HG03521 (cell line): Measurements from ENCODE around the gene CX3CR1.
A peak's percentile ranks its signal among the peaks of the same experiment; 100 is the strongest.

Source experiments
- ATAC-seq: cut with Tn5 transposase; IDR thresholded peaks from one replicate; pipeline ENCODE4 v1.9.1; 2021; ENCODE audit warnings: mild to moderate bottlenecking, moderate library complexity; ENCODE audit not compliant: unreplicated experiment

Gene CX3CR1

DNA sequence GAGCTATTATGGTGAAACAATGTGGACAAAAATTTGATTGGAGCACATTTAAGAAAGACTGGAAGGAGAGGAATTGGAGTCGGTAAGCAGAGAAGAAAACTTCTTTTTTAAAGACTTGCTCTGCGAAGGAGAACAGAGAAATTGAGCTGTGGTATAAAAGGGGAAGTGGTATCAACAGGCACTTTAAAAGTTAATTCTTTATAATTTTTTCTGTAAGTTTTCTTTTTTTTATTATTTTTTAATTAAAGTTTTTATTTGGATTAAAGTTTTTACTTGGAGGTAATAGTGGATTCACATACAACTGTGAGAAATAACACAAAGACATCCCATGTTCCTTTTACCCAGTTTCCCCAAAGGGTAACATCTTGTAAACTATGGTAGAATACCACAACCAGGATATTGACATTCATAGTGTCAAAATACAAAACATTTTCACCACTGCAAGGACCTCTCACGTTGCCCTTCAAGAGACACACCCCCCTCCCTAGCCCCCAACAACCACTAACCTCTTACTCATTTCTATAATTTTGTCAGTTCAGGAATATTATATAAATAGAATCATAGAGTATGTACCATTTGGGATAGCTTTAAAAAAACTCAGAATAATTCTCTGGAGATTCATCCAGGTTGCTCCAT lies 53.6 kb downstream of the CX3CR1 start:
- peak; percentile 48 for ATAC-seq

DNA sequence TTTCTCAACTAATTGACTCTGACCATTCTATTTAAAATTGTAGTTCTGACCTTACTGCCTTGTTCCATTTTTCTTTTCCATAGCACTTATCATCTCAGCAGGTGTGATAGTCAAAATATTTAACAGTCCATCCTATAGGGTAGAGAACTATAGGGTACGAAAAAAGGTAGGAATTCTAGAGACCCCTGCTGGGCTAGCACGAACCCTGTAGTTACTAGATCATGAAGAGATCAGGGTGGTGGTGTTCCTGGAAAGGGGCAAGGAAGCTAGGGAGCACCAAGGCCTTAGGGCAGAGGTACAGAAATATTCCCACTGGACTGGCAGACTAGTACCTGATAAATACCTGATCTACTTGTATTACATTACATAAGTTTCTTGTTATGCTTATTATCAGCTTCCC lies 55.5 kb downstream of the CX3CR1 start:
- ATAC-seq: no peak

DNA sequence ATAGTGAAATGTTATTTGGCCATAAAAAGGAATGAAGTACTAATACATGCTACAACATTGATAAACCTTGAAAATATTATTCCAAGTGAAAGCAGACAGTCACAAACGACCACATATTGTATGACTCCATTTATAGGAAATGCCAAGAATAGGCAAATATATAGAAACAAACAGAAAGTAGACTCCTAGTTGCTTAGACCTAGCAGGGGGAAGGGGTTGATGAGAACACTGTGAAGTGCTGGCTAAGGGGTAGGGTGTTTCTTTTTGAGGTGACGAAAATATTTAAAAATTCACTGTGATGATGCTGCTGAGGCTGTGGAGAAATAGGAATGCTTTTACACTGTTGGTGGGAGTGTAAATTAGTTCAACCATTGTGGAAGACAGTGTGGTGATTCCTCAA lies 56.9 kb downstream of the CX3CR1 start:
- no peak for ATAC-seq

DNA sequence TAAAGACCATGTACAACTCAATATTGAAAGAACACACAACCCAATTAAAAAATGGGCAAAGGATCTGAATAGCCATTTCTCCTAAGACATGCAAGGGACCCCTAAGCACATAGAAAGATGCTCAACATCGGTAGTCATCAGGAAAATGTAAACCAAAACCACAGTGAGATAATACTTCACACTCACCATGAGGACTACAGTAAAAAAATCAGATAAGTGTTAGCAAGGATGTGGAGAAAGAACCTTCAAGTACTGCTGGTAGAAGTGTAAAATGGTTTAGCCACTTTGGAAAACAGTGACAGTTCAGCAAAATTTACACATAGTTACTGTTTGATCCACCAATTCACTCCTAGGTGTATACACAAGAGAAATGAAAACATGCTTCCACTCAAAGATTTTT lies 57.4 kb downstream of the CX3CR1 start:
- no peak for ATAC-seq

DNA sequence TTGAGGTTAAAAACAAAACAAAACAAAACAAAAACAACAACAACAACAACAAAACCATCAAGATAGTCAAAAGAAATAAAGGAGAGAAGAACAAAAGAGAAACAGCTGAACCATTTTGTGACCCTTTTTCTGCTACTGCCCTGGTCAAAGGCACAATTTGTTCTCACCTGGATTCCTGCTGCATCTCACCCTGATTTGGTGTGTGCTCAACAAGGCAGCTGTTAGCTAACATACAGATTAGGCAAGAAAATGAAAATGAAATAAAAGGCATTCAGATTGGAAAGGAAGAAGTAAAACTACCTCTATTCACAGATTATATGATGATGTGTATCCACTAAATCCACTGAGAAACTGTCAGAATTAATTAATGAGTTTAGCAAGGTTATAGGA lies 58.7 kb downstream of the CX3CR1 start:
- ATAC-seq: no peak

DNA sequence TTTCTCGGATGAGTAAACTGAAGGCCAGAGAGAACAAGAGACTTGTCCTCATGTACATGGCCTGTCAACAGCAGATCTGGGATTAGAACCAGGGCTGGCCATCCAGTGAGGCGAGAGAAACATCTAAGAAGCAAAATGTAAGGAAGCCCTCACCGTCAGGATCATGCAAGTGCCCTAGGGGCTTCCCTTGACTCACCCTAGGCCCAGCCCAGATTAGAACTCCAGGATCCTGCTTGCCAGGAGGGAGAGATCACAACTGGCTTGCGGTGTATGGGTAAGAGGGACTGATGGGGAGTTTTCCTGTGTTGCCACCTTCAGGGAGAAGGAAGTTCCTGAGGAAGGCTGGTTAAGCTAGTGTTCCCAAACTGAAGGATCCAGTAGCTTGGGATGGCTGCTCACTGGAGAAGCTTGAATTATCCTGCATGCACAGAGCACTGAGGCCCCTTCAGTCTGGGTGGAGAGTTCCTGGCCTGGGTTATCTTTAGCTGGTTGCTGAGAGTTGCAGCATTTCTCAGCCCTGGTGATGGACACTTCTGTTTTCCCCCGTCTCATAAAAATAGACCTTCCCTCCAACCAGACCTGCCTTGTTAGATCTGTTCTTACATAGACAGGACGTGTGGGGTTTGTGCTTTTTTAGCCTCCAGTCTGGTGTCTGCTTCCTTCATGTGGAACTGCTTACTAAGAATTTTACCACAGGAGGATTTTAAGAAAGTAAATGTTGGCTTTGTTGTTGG lies 59.3 kb downstream of the CX3CR1 start:
- ATAC-seq: no peak

DNA sequence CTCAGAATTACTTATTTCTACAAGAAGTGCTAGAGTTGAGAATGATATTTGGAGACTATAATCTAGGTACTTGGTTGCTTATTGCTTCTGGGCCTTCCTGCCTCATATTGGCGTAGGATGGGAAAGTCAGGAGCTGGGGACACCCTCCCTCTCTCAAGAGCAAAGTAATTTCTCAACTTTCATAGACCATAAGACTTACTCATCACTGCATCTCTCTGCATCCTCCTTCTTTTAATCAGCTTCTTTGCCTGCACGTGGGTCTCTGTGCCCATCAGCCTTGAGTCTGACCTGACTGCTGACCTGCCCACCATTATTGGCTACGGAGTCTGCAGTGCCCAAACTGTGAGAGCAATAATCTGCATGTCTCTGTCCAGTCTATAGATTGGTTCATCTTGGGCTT lies 60.1 kb downstream of the CX3CR1 start:
- ATAC-seq: no peak

DNA sequence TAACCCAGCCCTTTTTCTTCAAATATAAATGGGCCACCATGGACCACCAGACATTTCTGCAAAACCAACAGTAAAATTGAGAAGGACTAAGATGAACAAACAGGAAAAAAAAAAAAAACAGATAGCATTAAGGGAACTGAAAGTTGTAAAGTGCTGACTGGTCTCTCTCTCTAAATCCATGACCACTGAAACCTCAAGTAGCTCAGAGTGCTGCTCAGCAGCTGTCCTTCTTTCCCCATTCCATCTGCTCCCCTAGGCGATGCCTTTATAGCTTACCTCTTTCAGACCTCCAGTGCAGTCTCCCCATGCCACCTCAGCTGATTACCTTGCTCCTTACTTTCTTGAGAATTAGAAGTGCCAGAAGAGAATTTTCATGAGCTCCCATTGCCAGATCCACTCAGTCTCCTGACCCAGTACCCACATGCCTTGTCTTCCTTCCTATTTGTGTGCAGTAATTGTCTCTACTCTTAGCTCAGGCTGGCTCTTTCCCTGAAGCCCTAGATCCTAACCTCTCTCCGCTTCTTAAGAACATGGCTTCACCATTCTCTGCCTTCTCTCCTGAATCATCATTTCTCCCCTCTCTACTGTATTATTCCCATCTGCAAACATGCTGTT lies 63.6 kb downstream of the CX3CR1 start:
- ATAC-seq: peak; percentile 95

DNA sequence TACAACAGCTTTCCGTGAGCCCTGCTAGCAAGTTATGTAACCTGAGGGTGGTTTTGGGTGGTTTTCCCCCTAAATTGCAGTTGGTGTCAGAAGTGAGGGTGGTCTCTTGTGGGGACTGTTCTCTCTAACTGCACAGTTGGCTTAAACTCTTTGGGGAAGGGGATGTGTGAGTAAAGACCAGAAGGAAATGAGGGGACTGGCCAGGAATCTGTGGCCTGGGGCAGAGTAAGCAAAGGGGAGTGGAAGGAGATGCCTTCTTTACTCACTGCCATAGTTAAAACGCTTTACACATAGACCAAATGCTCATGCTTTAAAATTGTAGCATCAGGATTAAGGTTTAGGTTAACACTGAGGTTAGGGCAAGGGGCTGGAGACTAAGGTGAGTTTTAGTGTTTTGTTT lies 66.2 kb downstream of the CX3CR1 start:
- no peak for ATAC-seq
